Measurements from ENCODE around the gene TGIF2.

Gene TGIF2

DNA sequence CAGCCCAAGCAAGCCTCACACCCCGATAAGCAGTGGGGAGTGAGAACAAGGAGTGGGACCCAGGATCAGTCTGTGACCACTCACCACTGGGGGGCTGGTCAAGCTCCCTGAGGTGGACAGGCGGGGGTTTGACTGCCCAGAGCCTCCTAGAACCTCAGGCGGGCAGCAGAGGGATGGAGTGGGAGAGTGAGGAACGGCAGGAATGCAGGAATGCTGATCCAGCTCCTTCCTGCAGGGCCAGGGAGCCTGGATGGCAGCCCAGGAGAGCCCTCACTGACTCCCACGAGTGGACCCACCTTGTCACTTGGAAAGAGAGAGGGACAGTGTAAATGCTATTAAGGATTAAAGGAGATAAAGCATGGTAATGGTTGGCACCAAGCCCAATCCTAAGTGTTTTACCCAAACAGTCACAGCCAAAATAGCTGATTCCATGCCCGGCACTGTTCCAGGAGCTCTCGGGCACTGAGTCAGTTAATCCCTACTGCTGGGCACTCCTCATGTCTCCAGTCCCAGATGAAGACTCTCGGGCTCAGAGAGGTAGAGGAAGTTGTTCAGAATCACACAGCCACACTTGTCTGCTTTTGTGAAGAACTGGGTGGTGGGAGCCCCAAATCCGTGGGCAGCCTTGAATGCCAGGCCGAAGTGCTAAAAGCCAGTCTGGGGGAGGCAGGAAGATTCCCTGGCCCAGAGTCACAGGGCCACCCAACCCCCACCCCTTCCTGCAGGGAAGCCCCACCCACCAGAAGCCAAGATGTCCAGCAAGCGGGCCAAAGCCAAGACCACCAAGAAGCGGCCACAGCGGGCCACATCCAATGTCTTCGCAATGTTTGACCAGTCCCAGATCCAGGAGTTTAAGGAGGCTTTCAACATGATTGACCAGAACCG is 29.0 kb upstream of the TGIF2 start:
- Histone ChIP-seq H2AFZ (ENCODE audit: low read depth, low read length) (no peak overlapping the region), H3K9me3 (ENCODE audit: insufficient read depth, low read length) (no peaks in the 10 kb centered on the region), H3K79me2 (ENCODE audit: low read length) (peaks cover 3% of the 10 kb centered on the region; the same call in 1 of the 2 replicates), H3K36me3 (replicated peaks; ENCODE audit: low read depth, low read length) (no peaks in the 10 kb centered on the region), H3K4me2 (ENCODE audit: low read length) (no peak overlapping the region), H3K4me3 (ENCODE audit: low read length) (no peak overlapping the region), H3K4me1 (ENCODE audit: low read length) (peaks cover 25% of the 10 kb centered on the region), H4K20me1 (ENCODE audit: insufficient read depth, low read length) (0 out of 2 replicates have a peak, but pooled peaks cover 9% of the 10 kb centered on the region), H3K9ac (ENCODE audit: low read length) (no peak overlapping the region), H3K27me3 (ENCODE audit: low read depth, low read length) (no peaks in the 10 kb centered on the region), H3K27ac (ENCODE audit: low read length) (no peak overlapping the region)
- TF ChIP-seq, protein P1, sequence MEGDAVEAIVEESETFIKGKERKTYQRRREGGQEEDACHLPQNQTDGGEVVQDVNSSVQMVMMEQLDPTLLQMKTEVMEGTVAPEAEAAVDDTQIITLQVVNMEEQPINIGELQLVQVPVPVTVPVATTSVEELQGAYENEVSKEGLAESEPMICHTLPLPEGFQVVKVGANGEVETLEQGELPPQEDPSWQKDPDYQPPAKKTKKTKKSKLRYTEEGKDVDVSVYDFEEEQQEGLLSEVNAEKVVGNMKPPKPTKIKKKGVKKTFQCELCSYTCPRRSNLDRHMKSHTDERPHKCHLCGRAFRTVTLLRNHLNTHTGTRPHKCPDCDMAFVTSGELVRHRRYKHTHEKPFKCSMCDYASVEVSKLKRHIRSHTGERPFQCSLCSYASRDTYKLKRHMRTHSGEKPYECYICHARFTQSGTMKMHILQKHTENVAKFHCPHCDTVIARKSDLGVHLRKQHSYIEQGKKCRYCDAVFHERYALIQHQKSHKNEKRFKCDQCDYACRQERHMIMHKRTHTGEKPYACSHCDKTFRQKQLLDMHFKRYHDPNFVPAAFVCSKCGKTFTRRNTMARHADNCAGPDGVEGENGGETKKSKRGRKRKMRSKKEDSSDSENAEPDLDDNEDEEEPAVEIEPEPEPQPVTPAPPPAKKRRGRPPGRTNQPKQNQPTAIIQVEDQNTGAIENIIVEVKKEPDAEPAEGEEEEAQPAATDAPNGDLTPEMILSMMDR (IDR thresholded peaks at IDR 0.05; ENCODE audit: low read depth, low read length) = no peak
- TF ChIP-seq EZH2phosphoT487 (IDR thresholded peaks at IDR 0.05; ENCODE audit: low read depth) = no peak

DNA sequence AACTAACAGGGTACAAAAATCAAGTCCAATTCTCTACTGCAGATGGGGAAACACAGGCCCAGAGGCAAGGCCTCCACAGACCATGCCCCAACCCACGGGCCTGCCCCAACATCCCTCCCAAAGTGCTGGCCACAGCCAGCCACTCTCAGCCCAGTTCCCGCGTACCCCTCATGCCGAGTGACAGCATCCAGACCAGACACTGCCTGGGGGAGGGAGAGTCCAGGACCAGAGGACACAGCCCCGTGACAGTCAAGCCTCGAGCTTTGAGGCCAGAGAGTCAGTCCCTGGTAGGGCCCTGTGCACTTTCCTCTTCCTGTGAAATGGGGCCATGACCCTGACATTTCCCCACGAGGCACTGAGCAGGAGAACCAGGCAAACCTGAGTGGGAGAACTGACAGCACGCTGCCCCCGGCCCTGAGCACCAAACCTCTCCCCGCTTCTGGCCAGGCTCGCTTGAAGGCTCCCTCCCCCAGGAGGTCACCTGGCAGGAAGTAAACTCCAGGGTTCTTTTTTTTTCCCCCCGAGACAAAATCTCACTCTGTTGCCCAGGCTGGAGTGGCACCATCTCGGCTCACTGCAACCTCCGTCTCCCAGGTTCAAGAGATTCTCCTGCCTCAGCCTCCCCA is 27.2 kb upstream of the TGIF2 start:
- TF ChIP-seq EZH2phosphoT487 (IDR thresholded peaks at IDR 0.05; ENCODE audit: low read depth) = no peak
- TF ChIP-seq, protein P1 (IDR thresholded peaks at IDR 0.05; ENCODE audit: low read depth, low read length) = no peak
- no peaks in the 10 kb centered on the region for H3K27me3 ChIP-seq (ENCODE audit: low read depth, low read length)
- no peak overlapping the region for H3K27ac ChIP-seq (ENCODE audit: low read length)
- H3K9me3 ChIP-seq (ENCODE audit: insufficient read depth, low read length) = no peaks in the 10 kb centered on the region
- peaks cover 3% of the 10 kb centered on the region; the same call in 1 of the 2 replicates for H3K79me2 ChIP-seq (ENCODE audit: low read length)
- peaks cover 19% of the 10 kb centered on the region for H3K4me1 ChIP-seq (ENCODE audit: low read length)
- no peak overlapping the region for H3K4me3 ChIP-seq (ENCODE audit: low read length)
- no peaks in the 10 kb centered on the region for H3K36me3 ChIP-seq (replicated peaks; ENCODE audit: low read depth, low read length)
- H3K4me2 ChIP-seq (ENCODE audit: low read length) = no peak overlapping the region
- no peak overlapping the region for H2AFZ ChIP-seq (ENCODE audit: low read depth, low read length)
- H4K20me1 ChIP-seq (ENCODE audit: insufficient read depth, low read length) = 0 out of 2 replicates have a peak, but pooled peaks cover 9% of the 10 kb centered on the region
- no peak overlapping the region for H3K9ac ChIP-seq (ENCODE audit: low read length)

DNA sequence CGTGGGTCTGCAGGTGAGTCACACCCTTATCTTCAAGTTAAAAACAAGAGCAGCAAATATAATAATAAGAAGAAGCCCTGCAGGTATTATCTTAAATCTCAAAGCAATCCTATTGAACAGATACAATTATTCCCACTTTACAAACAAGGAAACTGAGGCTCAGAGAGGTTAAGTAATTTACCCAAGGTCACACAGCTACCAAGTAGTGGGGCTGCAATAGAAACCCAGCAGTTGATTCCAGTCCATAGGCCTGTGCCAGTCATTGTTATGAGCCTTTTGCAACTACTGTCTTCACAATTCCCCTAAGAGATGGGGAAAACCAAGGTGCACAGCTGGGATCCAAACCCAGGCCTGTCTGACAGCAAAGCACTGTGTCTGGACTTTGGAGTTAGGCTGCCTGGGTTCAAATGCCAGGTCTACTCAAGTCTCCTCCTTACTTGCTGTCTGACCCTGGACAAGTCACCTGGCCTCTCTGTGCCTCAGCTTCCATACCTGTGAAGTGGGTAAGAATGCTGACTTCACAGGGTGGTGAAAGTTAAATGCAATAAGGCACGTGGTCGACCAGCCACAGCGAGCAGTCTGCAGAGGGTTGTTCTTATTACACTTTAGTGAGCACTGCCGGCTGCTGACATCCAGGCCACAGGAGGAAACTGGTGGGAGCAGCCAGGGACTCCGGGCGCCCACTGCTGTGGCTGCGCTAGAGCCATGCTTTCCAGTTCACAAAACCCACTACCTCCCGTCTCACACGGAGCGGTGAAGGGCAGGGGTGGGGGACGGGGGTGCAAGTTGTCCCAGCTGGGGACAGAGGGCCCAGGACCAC is 26.0 kb upstream of the TGIF2 start:
- Histone ChIP-seq H3K4me1 (ENCODE audit: low read length) (peaks cover 10% of the 10 kb centered on the region; the same call in 1 of the 2 replicates), H3K36me3 (replicated peaks; ENCODE audit: low read depth, low read length) (no peaks in the 10 kb centered on the region), H4K20me1 (ENCODE audit: insufficient read depth, low read length) (0 out of 2 replicates have a peak, but pooled peaks cover 9% of the 10 kb centered on the region), H2AFZ (ENCODE audit: low read depth, low read length) (no peak overlapping the region), H3K27ac (ENCODE audit: low read length) (no peak overlapping the region), H3K79me2 (ENCODE audit: low read length) (no peaks in the 10 kb centered on the region; the same call in 1 of the 2 replicates), H3K4me3 (ENCODE audit: low read length) (no peak overlapping the region), H3K4me2 (ENCODE audit: low read length) (no peak overlapping the region), H3K27me3 (ENCODE audit: low read depth, low read length) (no peaks in the 10 kb centered on the region), H3K9ac (ENCODE audit: low read length) (no peak overlapping the region), H3K9me3 (ENCODE audit: insufficient read depth, low read length) (no peaks in the 10 kb centered on the region)
- TF ChIP-seq, protein P1 (IDR thresholded peaks at IDR 0.05; ENCODE audit: low read depth, low read length) = no peak
- TF ChIP-seq EZH2phosphoT487 (IDR thresholded peaks at IDR 0.05; ENCODE audit: low read depth) = no peak
